ENCODE measurements around the gene IFT122.

GRCh38 chr3:129481766-129482332 is 41.8 kb downstream of the IFT122 start:
- TF ChIP-seq POLR2A (IDR thresholded peaks at IDR 0.05) (no peak), CTCF (IDR thresholded peaks at IDR 0.05 in 8 of 11, conservative IDR thresholded peaks at IDR 0.05 in 3 of 11) (no peak)

Measured in spleen (tissue), 7 donors.